NCI-H2171 treated with DMSO at 0.1 percent for 48 hours (cell line): ENCODE results near the gene SHISA2.
A peak's percentile ranks its signal among the peaks of the same experiment; 100 is the strongest.
"Not testable (repeated sequence)": the region's sequence is repeated elsewhere in the genome, so short reads cannot be mapped to it uniquely, and the experiment has no call there.

Experiments
- DNase-seq: peaks from one replicate; lab custom pipeline; 2025; lab: John Stamatoyannopoulos, UW

Gene SHISA2

DNA sequence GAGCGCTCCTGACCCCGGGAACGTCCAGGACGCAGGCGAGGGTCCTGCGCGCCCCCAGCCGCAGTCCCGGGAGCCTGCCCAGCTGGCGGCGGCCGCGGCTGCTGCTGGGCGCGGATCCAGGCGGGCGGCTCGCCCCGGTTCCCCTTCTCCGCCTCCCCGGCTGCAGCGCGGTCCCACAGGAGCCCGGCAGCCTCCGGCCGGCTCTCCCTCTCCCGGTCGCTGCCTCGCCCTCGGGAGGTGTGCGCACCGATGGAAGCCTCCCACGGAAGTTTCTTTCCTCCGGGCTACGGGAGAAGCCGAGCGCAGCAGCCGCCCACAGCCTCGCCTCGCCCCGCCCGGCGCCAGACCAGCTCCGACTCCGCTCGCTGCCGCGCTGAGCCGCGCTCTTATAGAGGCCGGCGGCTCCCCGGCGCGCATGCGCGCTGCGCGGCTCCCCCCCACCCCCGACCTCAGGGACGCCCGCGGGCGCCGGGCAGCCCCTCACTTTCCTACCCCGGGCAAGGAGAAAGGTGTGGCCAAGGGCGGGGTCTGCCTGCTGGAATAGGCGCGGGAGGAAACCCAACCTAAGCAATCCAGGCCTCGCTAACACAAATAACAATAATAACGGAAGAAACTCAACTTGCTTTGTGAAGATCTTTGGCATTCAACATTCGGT is at the start of gene SHISA2:
SHISA2 (minus strand) TSS at position 360 of the 655 bp plus-strand sequence. CDS start 1,041 bp downstream, outside the sequence.
- peak; percentile 49 for DNase-seq

- DNase-seq, result no peak
Observed at GRCh38 chr13:26095846-26096610, 44.2 kb upstream of the SHISA2 start.

DNA sequence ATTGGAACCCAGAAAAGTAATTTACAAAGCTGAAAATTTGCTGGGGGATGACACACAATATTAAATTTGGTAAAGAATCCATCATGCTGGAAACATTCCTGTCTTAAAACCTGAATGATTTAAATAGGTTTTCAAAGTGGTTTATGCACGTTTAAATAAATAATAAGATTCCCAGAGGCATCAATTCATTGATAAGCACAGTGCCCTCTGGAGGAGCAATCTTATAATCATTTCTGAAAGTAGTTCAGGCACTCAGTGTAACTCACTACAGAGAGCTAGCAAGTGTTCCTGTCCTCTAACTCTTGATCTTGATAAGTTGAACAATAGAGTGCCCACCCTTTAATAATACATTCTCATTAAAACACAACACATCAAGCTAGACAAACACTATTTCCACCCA is 43.5 kb upstream of the SHISA2 start:
- no peak for DNase-seq

DNA sequence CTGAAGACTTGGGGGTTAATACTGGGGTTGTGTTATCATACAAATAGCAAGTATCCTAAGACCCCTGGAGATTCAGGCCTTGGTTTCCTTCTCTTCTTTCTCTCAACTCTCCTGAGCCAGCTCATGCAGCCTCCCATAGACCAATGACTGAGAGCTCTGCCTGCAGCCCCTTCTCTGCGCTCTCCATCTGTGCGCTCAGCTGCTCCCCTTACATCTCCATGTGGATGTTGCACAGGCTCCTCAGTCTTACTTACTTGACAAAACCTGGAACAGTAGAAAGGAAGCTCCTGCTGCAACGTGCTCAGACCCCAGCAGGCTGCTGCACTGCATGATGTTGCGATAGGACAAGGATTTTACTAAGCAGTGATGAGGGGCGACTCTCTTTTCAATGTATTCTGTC is 25.0 kb upstream of the SHISA2 start:
- not testable (repeated sequence) for DNase-seq

DNA sequence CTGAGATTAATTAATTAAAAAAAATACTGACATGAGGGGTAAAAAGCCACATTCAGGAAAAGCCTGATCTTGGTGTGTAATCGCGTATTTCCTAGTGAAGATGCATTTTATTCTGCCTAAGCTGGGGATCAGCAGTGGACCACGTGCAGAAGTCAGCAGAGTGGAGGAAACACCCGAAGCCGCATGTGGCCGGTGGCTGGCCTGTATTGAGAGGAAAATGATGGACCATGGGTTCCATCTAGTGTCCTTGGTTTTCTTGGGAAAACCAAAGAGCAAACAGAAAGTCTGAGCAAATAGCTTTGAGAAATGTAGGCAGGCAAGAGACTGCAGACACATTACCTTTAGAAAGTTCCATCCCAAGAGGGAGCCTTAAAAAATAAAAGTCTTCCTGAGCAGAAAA is 23.7 kb upstream of the SHISA2 start:
- DNase-seq, result no peak

DNA sequence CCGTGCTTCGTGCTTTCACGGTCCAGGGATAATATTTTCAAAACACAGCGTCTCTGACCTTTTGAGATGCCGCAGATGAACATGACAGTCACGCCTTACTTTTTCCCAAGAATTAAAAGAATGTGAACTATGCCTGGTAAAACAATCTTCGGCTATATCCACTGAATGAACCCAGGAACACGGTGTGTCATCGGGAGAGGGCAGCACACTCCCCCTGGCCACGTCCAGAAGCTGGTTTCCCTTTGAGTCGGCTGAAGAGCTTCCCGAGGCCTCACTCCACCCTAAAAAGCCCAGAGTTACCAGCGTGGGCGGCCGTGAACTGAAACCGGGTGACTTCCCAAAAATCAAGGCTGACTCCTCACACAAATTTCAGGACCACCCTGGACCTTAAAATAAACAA is 22.9 kb upstream of the SHISA2 start:
- no peak for DNase-seq

DNA sequence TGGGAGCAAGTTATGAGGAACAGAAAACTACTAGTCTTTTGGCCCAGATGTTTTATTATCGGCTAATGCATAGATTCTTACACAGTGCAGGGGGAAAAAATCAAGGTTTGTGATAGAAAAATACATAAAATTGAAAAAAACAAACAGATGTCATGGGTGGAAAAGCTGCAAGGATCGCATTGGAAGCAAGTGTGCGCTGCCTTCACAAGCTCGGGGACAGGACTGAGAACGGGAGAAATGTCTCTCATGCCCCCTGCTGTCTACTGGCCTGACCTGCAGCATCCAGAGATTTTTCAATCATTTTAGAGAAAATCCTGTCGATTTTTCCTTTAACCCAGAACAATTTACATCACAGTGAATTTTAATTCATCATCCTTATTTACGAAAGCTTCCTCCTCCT is 20.5 kb upstream of the SHISA2 start:
- not testable (repeated sequence) for DNase-seq

DNA sequence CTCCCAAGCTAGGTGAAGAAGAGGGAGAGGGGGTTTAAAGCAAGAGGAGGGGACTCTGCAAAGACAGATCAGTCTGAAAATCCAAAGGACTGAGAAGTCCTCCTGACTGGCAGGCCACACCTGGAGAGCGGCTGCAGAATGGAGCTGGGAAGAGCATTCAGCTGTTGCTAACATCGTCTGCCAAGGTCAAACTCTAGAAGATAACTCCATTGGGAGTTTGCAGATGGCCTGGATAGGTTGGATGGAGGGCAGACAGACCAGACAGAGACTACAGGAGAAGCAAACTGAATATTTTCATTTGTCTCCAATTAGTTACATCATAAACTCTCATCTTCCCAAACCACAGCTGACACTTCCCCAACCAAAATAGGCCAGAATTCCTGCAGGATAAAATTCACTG is 19.9 kb upstream of the SHISA2 start:
- DNase-seq, result no peak

DNA sequence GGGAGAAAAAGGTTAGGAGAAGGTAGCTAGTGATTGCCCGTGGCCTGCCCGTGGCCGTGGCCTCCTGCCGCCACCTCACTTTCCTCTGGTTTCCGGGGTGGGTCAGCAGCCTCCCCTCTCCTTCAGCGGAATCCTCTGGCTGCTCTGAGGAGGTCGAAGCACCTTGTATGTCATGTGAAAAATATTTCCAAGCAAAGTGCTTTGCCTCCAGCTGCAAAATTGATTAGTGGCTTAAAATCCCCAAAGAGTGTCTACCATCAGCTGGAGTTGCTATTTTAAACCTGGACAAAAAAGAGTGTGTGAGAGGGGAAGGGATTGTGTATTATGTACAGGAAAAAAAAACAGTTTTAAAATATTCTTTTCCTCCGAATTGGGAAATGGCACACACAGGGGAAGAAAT is 17.8 kb upstream of the SHISA2 start:
- not testable (repeated sequence) for DNase-seq

GRCh38 chr13:26068372-26068771 is 16.6 kb upstream of the SHISA2 start:
- DNase-seq, result not testable (repeated sequence)

GRCh38 chr13:26067601-26068000 is 15.8 kb upstream of the SHISA2 start:
- DNase-seq, result no peak

DNA sequence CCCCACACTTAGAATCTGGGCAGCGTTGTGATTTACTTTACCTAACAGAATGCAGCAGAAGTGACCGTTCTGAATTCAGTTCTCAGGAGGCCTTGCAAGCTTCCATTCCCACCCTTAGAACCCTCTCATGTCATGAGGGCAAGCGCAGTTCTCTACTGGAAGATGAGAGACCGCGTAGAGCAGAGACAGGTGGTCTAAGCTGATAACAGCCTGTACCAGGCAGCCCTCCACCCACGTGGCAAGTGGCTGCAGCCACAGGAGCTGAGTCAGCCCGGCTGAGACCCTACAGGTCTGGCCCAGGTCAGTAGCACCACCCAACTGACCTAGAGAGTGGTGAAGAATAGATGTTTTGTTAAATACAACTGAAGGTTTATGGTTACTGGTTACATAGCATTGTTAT is 14.7 kb upstream of the SHISA2 start:
- DNase-seq, result not testable (repeated sequence)

GRCh38 chr13:26062853-26063444 is 11.1 kb upstream of the SHISA2 start:
- peak; percentile 59 for DNase-seq

DNA sequence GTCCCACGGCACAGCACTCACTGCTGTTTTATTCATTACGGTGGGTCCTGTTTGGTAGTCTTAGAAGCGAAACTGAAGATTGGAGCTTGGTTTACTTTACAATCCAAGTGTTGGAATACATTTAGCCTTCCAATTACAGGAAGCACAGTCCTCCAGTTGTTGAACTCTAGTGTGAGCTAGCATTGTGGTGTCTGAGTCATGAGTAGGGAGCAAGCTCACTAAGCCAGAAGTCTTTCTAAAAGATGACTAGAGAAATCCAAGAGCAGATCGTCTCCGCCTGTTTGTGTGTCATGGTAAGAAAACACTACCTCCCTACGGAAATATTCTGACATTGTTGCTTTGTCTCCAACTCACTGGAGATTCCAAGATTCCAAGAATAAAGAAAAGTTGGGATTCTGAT is 10.1 kb upstream of the SHISA2 start:
- no peak for DNase-seq

DNA sequence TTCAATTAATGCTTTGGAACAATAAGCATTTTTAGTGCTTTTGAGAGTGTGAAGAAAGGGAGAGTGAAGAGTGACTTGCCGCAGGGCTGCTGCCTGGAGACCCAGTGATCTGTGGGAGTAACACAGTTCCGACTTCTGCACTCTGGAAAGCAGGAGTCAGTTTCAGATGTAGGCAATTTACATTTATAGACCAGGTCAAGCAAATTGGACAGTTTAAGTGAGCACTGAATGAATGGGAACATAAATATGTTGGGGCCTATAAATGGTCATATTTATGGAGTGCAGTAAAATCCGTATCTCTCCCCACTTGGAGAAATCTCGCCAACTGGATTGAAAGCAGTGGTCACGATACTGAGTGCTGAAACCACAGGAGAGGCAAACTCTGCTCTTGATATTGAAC is 9.4 kb upstream of the SHISA2 start:
- no peak for DNase-seq

DNA sequence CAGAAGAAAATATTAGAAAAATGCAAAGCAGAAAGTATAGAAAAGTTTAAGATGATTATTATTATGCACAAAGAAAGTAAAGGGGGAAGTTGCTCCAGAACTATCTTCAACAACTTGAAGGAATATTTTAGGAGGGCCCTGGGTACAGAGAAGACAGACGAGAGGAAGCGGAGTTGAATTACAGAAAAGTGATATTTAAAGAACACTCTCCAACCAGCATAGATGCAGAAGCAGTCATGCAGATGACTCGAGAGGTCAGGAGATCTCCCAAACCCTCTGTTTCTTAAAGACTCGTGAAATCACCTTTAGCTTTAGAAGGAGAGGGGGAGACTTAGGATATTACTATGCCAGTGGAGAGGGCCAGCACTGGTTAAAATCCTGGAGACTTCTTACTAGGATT is 8.5 kb upstream of the SHISA2 start:
- no peak for DNase-seq

- no peak for DNase-seq
Observed at GRCh38 chr13:26058704-26059103, 6.9 kb upstream of the SHISA2 start.

- DNase-seq, result peak; percentile 77
Observed at GRCh38 chr13:26054896-26055295, 3.1 kb upstream of the SHISA2 start.

- no peak for DNase-seq
Observed at GRCh38 chr13:26053418-26053980, 1.7 kb upstream of the SHISA2 start.

- DNase-seq, result no peak
Observed at GRCh38 chr13:26052337-26052736, 521 bp upstream of the SHISA2 start.

- no peak for DNase-seq
Observed at GRCh38 chr13:26051231-26051656, 572 bp downstream of the SHISA2 start.

DNA sequence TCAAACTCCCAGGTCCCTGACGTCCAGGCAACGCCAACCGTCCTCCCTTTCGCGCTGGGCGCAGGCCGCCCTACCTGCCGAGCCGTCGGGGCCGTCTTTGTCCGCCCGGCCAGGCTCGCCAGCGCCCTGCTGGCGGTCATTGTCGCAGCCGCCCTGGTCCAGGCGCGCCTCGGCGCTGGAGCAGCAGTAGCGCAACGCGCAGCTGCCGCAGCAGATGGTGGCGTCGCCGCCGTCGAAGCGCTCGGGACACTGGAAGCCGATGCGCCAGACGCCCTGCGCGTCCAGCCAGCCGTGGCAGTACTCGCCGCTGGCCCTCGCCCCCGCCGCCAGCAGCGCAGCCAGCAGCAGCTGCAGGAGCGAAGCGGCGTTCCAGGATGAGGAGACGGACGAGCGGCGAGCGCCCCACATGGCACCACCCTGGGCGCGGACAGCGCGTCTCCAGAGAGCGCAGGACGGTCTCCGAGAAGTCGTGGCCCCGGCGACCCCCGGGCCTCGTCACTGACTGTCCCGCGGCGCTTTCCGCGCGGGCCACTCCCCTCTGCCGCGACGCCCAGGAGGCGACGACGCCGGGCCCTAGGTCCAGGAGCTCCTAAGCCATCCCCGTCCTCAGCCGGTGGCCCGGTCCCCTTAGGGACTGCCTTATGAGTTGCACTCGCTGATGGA is 1.1 kb downstream of the SHISA2 start:
- peak; percentile 35 for DNase-seq
